GM23338 (cell line): ENCODE data around the gene SYT9. TPM values are rescaled to one million over a fixed set of nuclear protein-coding genes. Genes with fewer than 3 reads are reported as not detected.

Source experiments
- ATAC-seq: fragments of 200-7000 bp; cut with Tn5 transposase; 3 replicates; pipeline ENCODE4 v1.9.1; 2020
- DNase-seq: peaks from one replicate; pipeline ENCODE4 v3.0.0-alpha.2; 2015; ENCODE audit warnings: low spot score
- H2AFZ ChIP-seq: fragments of 200-600 bp; sonication (generic); 2 replicates; pipeline ENCODE4 v1.8.0; 2016; ENCODE audit warnings: antibody characterized with exemption, mild to moderate bottlenecking, moderate library complexity
- H3F3A ChIP-seq: fragments of 200-600 bp; sonication (generic); replicated peaks from 2 replicates; pipeline ENCODE4 v1.8.0; 2017; ENCODE audit warnings: antibody characterized with exemption, mixed run types, low read depth
- H3K27ac ChIP-seq: fragments of 200-600 bp; sonication (generic); 2 replicates; pipeline ENCODE4 v1.6.1; 2016; ENCODE audit warnings: low read depth
- H3K27me3 ChIP-seq: fragments of 200-600 bp; sonication (generic); 2 replicates; pipeline ENCODE4 v1.8.0; 2016; ENCODE audit warnings: mild to moderate bottlenecking, mixed run types, moderate library complexity; ENCODE audit not compliant: insufficient read depth
- H3K36me3 ChIP-seq: fragments of 200-600 bp; sonication (generic); 2 replicates; pipeline ENCODE4 v1.8.0; 2016; ENCODE audit warnings: mild to moderate bottlenecking; ENCODE audit not compliant: insufficient read depth
- H3K4me1 ChIP-seq: fragments of 200-600 bp; sonication (generic); 2 replicates; pipeline ENCODE4 v1.8.0; 2016; ENCODE audit warnings: mild to moderate bottlenecking, moderate library complexity; ENCODE audit not compliant: insufficient read depth
- H3K4me2 ChIP-seq: fragments of 200-600 bp; sonication (generic); 2 replicates; pipeline ENCODE4 v1.7.1; 2017; ENCODE audit warnings: mixed run types
- H3K4me3 ChIP-seq: fragments of 200-600 bp; sonication (generic); 2 replicates; pipeline ENCODE4 v1.6.1; 2016; ENCODE audit warnings: mixed run types
- H3K79me2 ChIP-seq: fragments of 200-600 bp; sonication (generic); replicated peaks from 2 replicates; pipeline ENCODE4 v1.8.0; 2017; ENCODE audit warnings: mild to moderate bottlenecking; ENCODE audit not compliant: insufficient read depth
- H3K9me2 ChIP-seq: fragments of 200-600 bp; sonication (generic); 2 replicates; pipeline ENCODE4 v1.8.0; 2017; ENCODE audit not compliant: insufficient read depth
- H4K20me1 ChIP-seq: fragments of 200-600 bp; sonication (generic); replicated peaks from 2 replicates; pipeline ENCODE4 v1.8.0; 2017; ENCODE audit warnings: mild to moderate bottlenecking; ENCODE audit not compliant: insufficient read depth
- H3K27ac Mint-ChIP-seq: 2 replicates; pipeline ENCODE4 v1.8.0; 2020; ENCODE audit warnings: inconsistent platforms, mild to moderate bottlenecking, moderate library complexity, mixed read lengths
- H3K27me3 Mint-ChIP-seq: 3 replicates; pipeline ENCODE4 v1.8.0; 2022; ENCODE audit warnings: low read depth, mild to moderate bottlenecking, moderate library complexity, mixed read lengths, inconsistent platforms; ENCODE audit not compliant: insufficient read depth, poor library complexity
- H3K36me3 Mint-ChIP-seq: 3 replicates; pipeline ENCODE4 v1.8.0; 2021; ENCODE audit warnings: low read depth, mild to moderate bottlenecking, inconsistent platforms, moderate library complexity, mixed read lengths
- H3K4me1 Mint-ChIP-seq: 3 replicates; pipeline ENCODE4 v1.8.0; 2020; ENCODE audit warnings: mild to moderate bottlenecking, inconsistent platforms, mixed read lengths
- H3K4me3 Mint-ChIP-seq: 3 replicates; pipeline ENCODE4 v1.8.0; 2021; ENCODE audit warnings: moderate library complexity, mild to moderate bottlenecking, inconsistent platforms, mixed read lengths
- H3K9me3 Mint-ChIP-seq: 3 replicates; pipeline ENCODE4 v1.8.0; 2020; ENCODE audit warnings: moderate library complexity, mild to moderate bottlenecking, inconsistent platforms, mixed read lengths
- CREB1 ChIP-seq: fragments of 250-450 bp; sonication (Bioruptor Pico); IDR thresholded peaks from 2 replicates; pipeline ENCODE4 v1.5.0; 2020; ENCODE audit warnings: low read depth, mild to moderate bottlenecking, moderate library complexity
- EZH2 ChIP-seq: fragments of 200-600 bp; sonication (generic); IDR thresholded peaks from one replicate; pipeline ENCODE4 v1.8.0; 2017; ENCODE audit warnings: antibody characterized with exemption, mild to moderate bottlenecking, low read depth; ENCODE audit not compliant: unreplicated experiment
- EZH2phosphoT487 ChIP-seq: fragments of 200-600 bp; sonication (generic); IDR thresholded peaks from one replicate; pipeline ENCODE4 v1.8.1; 2018; ENCODE audit warnings: antibody characterized with exemption; ENCODE audit not compliant: unreplicated experiment
- JUNB ChIP-seq: IDR thresholded peaks from one replicate; pipeline ENCODE4 v1.6.1; 2016; ENCODE audit warnings: antibody characterized with exemption; ENCODE audit not compliant: unreplicated experiment
- NANOG ChIP-seq: IDR thresholded peaks from 2 replicates; pipeline ENCODE4 v1.6.1; 2016; ENCODE audit warnings: antibody characterized with exemption, borderline replicate concordance
- POLR2AphosphoS5 ChIP-seq: IDR thresholded peaks from 2 replicates; pipeline ENCODE4 v1.6.1; 2016; ENCODE audit warnings: antibody characterized with exemption, low read depth
- STAT1 ChIP-seq: IDR thresholded peaks from one replicate; pipeline ENCODE4 v1.6.1; 2016; ENCODE audit warnings: antibody characterized with exemption; ENCODE audit not compliant: unreplicated experiment
- ZNF114 ChIP-seq: fragments of 250-450 bp; sonication (Bioruptor Pico); IDR thresholded peaks from 2 replicates; pipeline ENCODE4 v1.5.0; 2020; ENCODE audit warnings: mild to moderate bottlenecking, moderate library complexity
- ZNF331 ChIP-seq: fragments of 250-450 bp; sonication (Bioruptor Pico); IDR thresholded peaks from 2 replicates; pipeline ENCODE4 v1.5.0; 2020; ENCODE audit warnings: low read depth, mild to moderate bottlenecking, moderate library complexity
- polyA plus RNA-seq: library from polyadenylated mRNA; unstranded; fragments of >200 nt; fragmentation: Nextera tagmentation; extraction: Ambion mirVana; gene quantifications from 2 replicates; pipeline ENCODE4 v1.2.1, GENCODE V29; 2016
- total RNA-seq: library from RNA; depleted of rRNA; stranded (reverse); fragments of >200 nt; shearing (Covaris generic); gene quantifications from 2 replicates; pipeline ENCODE4 v1.2.3, GENCODE V29; 2014
- TF ChIP-seq, protein P1 (sequence below), 2 experiments: fragments of 200-600 bp in 1 of 2; sonication (generic) in 1 of 2; conservative IDR thresholded peaks; 2 replicates each; pipeline versions ENCODE4 v1.5.1 to v1.6.1; 2016 to 2017; ENCODE audit warnings: antibody characterized with exemption in 2 of 2, low read depth in 2 of 2, mild to moderate bottlenecking in 2 of 2, moderate library complexity in 1 of 2
- TF ChIP-seq, protein P2 (sequence below): IDR thresholded peaks from 2 replicates; pipeline ENCODE4 v1.6.1; 2016; ENCODE audit warnings: antibody characterized with exemption
- TF ChIP-seq, protein P3 (sequence below): IDR thresholded peaks from one replicate; pipeline ENCODE4 v1.6.1; 2018; ENCODE audit warnings: antibody characterized with exemption; ENCODE audit not compliant: unreplicated experiment

SYT9 gene
- total and polyA plus RNA-seq, 2 experiments from 2014 or later: 0.91 to 2.4 TPM

DNA sequence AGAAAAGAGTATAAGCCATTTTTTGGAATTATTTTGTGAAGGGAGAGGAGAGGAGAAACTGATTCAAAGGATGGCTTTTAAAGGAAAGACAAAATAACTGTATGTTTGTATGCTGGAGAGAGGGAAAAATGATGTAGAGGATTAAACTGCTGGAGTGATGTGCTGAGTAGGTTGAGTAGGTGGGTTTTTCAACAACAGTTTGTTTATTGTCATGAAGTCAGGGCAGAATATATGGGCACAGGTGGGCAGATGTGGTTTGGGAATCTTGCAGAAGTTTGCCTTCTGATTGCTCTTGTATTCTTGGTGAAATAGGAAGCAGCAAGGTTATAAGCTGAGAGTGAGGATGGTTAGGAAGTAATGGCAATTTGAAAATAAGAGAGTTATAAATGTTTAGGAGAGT, 12.1 kb downstream of the SYT9 start (continued):
- TF ChIP-seq, protein P1, sequence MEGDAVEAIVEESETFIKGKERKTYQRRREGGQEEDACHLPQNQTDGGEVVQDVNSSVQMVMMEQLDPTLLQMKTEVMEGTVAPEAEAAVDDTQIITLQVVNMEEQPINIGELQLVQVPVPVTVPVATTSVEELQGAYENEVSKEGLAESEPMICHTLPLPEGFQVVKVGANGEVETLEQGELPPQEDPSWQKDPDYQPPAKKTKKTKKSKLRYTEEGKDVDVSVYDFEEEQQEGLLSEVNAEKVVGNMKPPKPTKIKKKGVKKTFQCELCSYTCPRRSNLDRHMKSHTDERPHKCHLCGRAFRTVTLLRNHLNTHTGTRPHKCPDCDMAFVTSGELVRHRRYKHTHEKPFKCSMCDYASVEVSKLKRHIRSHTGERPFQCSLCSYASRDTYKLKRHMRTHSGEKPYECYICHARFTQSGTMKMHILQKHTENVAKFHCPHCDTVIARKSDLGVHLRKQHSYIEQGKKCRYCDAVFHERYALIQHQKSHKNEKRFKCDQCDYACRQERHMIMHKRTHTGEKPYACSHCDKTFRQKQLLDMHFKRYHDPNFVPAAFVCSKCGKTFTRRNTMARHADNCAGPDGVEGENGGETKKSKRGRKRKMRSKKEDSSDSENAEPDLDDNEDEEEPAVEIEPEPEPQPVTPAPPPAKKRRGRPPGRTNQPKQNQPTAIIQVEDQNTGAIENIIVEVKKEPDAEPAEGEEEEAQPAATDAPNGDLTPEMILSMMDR (conservative IDR thresholded peaks at IDR 0.05; ENCODE audit: low read depth in 2 of 2): no peak
- TF ChIP-seq NANOG (no peak), ZNF114 (no peak)

DNA sequence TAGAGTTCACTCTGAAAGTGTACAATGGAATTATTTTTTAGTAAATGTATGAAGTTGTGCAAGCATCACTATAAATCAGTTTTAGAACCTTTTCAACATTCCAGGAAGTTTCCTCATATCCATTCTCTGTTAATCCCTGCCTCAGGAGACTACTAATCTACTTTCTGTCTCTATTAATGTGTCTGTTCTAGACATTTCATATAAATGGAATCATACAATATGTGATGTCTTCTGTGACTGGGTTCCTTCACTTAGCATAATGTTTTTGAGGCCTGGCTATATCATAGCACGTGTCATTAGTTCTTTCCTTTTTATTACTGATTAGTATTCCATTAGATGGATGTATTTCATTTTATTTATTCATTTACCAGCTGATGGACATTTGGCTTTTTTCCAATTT, 17.1 kb downstream of the SYT9 start:
- Mint-ChIP-seq H3K27me3 (no peaks in the 10 kb centered on the region), H3K4me3 (no peak overlapping the region), H3K9me3 (no peaks in the 10 kb centered on the region), H3K36me3 (no peaks in the 10 kb centered on the region), H3K4me1 (no peaks in the 10 kb centered on the region), H3K27ac (no peak overlapping the region)
- ATAC-seq (no peak), DNase-seq (no peak)
- no peaks in the 10 kb centered on the region for H3F3A ChIP-seq
- H4K20me1 ChIP-seq: no peaks in the 10 kb centered on the region
- no peak overlapping the region for H3K27ac ChIP-seq
- no peaks in the 10 kb centered on the region for H3K36me3 ChIP-seq
- no peak for TF ChIP-seq STAT1
- TF ChIP-seq EZH2: no peak
- TF ChIP-seq, protein P2, sequence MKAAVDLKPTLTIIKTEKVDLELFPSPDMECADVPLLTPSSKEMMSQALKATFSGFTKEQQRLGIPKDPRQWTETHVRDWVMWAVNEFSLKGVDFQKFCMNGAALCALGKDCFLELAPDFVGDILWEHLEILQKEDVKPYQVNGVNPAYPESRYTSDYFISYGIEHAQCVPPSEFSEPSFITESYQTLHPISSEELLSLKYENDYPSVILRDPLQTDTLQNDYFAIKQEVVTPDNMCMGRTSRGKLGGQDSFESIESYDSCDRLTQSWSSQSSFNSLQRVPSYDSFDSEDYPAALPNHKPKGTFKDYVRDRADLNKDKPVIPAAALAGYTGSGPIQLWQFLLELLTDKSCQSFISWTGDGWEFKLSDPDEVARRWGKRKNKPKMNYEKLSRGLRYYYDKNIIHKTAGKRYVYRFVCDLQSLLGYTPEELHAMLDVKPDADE: no peak
- TF ChIP-seq ZNF114: no peak
- TF ChIP-seq, protein P3, sequence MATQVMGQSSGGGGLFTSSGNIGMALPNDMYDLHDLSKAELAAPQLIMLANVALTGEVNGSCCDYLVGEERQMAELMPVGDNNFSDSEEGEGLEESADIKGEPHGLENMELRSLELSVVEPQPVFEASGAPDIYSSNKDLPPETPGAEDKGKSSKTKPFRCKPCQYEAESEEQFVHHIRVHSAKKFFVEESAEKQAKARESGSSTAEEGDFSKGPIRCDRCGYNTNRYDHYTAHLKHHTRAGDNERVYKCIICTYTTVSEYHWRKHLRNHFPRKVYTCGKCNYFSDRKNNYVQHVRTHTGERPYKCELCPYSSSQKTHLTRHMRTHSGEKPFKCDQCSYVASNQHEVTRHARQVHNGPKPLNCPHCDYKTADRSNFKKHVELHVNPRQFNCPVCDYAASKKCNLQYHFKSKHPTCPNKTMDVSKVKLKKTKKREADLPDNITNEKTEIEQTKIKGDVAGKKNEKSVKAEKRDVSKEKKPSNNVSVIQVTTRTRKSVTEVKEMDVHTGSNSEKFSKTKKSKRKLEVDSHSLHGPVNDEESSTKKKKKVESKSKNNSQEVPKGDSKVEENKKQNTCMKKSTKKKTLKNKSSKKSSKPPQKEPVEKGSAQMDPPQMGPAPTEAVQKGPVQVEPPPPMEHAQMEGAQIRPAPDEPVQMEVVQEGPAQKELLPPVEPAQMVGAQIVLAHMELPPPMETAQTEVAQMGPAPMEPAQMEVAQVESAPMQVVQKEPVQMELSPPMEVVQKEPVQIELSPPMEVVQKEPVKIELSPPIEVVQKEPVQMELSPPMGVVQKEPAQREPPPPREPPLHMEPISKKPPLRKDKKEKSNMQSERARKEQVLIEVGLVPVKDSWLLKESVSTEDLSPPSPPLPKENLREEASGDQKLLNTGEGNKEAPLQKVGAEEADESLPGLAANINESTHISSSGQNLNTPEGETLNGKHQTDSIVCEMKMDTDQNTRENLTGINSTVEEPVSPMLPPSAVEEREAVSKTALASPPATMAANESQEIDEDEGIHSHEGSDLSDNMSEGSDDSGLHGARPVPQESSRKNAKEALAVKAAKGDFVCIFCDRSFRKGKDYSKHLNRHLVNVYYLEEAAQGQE: no peak
- no peak for TF ChIP-seq CREB1 (CRISPR knock-in tag)
- TF ChIP-seq POLR2AphosphoS5: no peak
- TF ChIP-seq EZH2phosphoT487: no peak
- no peak for TF ChIP-seq JUNB
- TF ChIP-seq, protein P1 (conservative IDR thresholded peaks at IDR 0.05; ENCODE audit: low read depth in 2 of 2): no peak
- no peak for TF ChIP-seq ZNF331 (CRISPR knock-in tag)
- TF ChIP-seq NANOG: no peak
- H3K79me2 ChIP-seq: no peaks in the 10 kb centered on the region
- no peak overlapping the region for H3K4me2 ChIP-seq
- no peak overlapping the region for H2AFZ ChIP-seq
- H3K4me3 ChIP-seq: no peak overlapping the region
- H3K9me2 ChIP-seq: no peaks in the 10 kb centered on the region
- H3K4me1 ChIP-seq: no peaks in the 10 kb centered on the region
- H3K27me3 ChIP-seq: no peaks in the 10 kb centered on the region
